Left renal pelvis (tissue), 4 donors: Measurements from ENCODE around the gene ATF2. TPM values are rescaled to one million over a fixed set of nuclear protein-coding genes. Genes with fewer than 3 reads are reported as not detected.
"Not testable (repeated sequence)": the region's sequence is repeated elsewhere in the genome, so short reads cannot be mapped to it uniquely, and the experiment has no call there.

Experiments
- DNase-seq, 4 donors: peaks; one replicate each; pipeline ENCODE4 v3.0.0-alpha.2; 2013; ENCODE audit warnings: low read depth in 4 of 4, low spot score in 3 of 4
- polyA plus RNA-seq, 4 donors: library from polyadenylated mRNA; unstranded; fragments of 120-200 nt; gene quantifications; one replicate each; pipeline ENCODE4 v1.2.1, GENCODE V29; 2013; ENCODE audit not compliant: insufficient read length in 4 of 4

ATF2 gene
- polyA plus RNA-seq, 4 donors, result 60.5 to 70.3 (median 63.6) TPM

DNA sequence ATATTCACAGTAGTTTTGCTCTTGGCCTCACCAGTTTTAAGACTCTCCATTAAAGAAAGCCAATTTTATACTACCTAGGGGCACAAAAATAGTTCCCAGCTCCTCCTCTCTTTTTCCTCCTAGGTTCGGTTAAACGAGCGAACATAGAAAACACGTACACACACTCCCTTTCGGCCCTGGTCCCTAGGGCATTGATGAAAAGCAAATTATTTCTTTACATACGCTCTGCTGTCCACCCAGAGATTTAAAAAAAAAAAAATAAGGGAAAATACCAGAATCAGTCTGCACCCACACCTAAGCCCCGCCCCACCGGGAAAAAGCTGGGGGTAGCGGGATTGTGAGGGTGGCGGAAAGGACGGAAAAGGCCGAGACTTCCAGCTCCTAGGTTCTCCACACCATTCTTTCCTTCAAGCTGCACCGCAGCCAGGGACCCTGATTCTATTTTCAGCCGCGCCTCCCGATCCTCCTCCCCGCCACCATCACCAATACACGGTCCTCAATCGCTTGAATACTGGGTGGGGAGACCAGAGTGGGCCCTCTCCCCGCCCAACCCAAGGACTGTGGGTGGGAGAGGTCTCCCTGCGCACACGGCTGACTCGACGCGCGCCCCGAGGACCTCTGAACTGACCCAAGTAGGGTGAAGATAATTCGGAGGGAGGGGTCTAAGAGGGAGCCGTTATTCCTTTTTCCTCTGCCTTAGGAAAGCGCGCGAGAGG is 769 bp downstream of the ATF2 start:
- DNase-seq, result peak; percentile 24 to 52 (median 32)

DNA sequence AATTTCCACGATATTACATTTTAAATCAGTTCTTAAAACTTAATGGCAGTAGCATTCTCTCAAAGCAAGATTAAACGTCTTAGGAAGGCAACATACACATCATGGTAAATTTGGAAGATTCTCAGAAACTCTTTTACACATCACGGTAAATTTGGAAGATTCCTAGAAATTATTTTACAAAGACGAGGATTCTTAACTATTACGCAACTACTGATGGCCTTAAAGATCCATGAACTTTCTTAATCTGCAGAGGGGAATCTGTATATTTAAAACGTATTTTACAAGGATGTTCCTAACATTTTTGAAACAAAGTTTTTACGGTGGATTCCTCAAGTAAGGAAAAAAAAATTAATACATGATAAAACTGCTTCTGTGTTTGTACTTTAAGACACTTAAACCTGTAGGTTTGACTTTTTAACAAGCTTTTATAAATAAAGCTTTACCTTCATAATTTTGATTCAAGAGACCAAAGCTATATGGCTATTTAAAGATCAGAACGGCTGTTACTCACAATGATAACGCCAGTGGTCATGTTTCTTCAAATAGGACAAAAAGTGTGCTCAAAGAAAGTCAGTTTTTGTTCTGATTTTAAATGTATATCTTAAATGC is 1.7 kb downstream of the ATF2 start:
- DNase-seq, result no peak

DNA sequence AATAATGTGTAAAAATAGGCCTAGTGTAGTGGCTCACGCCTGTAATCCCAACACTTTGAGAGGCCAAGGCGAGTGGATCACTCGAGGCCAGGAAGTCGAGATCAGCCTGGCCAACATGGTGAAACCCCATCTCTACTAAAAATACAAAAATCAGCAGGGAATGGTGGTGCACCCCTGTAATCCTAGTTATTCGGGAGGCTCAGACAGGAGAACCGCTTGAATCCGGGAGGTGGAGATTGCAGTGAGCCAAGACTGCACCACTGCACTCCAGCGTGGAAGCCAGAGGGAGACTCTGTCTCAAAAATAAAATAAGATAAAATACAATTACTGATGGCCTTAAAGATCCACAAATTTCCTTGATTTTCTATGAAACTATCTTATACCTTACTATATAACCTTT is 3.8 kb downstream of the ATF2 start:
- no peak for DNase-seq

DNA sequence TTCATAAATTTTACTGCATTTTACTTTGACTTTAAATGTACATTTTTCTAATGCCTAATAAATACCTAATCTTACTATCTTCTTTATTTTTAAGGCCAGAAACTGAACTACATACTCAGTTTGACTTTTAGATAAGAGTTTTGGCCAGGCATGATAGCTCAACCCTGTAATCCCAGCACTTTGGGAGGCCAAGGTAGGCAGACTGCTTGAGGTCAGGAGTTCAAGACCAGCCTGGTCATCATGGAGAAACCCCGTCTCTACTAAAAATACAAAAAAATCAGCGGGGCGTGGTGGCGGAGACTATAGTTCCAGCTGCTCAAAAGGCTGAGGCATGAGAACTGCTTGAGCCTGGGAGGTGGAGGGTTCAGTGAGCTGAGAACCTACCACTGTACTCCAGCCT is 9.1 kb downstream of the ATF2 start:
- no peak for DNase-seq

DNA sequence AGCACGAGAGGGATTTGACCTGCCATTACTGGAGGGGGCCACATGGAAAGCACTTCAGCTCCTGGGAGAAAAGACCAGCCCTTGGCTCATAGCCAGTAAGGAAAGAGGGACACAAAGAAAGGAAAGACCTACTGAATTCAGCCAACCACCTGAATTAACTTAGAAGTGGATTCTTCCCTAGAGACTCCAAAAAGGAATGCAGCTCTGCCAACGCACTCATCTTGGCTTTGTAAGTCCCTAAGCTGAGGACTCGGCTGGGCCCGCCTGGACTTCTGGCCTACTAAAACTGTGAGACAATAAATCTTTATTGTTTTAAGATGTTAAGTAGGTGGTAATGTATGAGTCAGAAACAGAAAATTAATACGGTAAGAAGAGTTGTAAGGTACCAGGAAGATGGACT is 11.5 kb downstream of the ATF2 start:
- no peak for DNase-seq

DNA sequence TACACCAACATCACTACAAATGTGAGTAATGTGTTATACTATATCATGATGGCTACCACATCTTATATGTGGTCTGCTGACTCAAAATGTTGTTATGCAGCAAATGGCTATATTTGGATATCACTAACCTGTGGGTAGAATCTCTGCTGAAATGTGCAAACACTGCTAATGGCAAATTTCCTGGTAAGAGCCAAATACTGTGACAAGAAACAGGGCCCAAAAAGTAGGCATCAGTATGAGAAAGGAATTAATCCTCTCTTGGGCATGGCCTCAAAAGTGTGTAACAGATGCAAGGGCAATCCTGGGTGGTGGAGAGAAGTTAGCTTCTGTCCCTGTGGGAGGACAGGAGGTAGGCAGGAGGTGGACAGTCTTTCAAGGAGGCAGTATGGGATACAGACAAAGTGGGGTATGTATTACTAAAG is 13.3 kb downstream of the ATF2 start:
- no peak for DNase-seq

DNA sequence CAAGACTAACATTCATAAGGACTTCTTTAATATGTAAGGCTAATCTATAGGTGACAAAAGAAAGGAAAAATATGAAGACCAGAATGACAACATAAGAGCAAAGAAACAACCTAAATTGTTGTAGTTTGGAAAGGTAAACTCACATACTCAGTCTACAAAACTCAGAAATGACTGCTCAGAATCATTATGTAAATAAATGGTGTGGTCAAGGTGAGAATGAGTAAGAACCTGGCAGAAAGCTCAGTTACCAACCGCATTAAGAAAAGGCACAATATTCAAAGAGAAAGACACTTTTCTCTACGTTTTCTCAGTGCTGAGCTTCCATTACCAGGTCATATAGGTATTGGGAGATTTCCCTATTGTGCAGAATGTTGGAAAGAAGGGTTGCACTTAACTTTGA is 15.8 kb downstream of the ATF2 start:
- DNase-seq, result no peak

DNA sequence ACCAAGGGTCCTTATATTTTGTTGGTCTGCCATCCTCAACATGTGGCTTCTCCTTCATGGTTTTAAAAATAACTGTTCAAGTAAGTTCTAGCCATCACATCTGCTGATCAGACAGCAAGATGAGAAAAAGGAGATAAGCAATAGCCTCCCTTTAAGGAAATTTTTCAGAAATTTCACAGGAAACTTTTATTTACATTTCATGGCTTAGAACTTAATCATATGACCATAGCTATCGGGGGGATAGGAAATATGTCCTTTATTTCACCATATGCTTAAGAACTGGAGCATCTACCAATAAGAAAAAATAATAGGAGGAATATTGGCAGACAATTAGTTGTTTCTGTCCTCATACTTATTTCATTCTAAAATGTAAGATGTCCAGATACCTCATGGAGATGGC is 16.2 kb downstream of the ATF2 start:
- no peak for DNase-seq

DNA sequence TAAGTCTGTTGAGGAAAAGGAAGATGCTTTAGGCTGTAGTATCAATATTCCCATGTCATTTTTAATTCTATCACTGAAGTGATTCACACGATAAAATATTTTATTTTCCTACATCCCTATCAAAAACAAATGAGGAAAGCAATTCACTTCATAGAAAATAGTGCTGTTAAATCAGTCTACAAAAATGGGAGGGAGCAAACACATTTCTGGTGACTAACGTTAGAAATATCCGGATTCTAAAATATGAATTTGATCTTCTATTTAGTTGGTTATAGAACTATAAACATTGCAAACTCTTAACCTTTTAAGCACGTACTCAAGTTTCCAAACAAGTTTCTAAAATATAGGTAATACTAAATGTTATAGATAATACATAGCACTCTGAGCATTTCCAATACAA is 20.8 kb downstream of the ATF2 start:
- DNase-seq, result no peak

DNA sequence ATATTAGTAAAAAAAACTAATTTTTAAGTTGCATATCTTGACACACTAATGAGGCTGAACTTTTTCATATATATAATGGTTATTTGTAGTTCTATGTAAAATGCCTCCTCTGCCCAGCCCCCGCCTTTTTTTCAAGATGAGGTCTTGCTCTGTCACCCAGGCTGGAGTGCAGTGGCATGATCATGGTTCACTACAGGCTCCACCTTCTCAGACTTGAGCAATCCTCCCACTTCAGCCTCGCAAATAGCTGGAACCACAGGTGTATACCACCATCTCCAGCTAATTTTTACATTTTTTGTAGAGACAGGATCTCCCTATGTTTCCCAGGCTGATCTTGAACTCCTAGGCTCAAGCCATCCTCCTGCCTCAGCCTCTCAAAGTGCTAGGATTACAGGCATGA is 24.3 kb downstream of the ATF2 start:
- DNase-seq, result no peak

DNA sequence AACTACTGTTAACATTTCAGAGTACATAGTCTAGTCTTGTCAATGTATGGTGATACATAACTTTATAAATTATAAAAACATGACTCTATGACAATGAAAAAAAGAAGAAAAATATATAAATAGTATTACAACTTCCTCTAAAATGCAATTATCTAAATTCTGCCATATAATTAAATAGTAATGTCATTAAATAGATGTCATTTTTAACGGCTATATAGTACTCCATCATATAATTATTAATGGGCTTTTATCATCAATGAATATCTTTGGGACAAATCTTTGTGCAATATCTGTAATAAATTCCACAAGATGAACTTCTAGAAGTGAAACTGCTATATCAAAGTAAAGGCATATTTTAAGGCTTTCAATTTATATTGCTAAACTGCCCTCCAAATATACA is 24.8 kb downstream of the ATF2 start:
- DNase-seq, result no peak

DNA sequence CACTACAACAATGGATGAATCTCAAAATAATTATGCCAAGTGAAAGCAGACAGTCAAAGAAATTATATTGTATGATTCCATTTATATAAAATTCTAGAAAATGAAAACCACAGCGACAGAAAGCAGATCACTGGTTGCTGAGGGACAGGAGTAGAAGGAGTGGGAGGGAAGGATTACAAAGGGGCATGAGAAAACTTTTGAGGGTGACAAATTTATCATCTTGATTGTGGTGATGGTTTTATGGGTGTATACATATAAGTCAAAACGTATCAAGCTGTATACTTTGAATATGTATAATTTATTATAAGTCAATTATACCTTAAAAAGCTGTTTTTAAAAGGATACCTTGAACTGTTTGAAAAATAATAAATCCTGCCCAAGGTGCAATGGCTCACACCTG is 27.7 kb downstream of the ATF2 start:
- no peak for DNase-seq

DNA sequence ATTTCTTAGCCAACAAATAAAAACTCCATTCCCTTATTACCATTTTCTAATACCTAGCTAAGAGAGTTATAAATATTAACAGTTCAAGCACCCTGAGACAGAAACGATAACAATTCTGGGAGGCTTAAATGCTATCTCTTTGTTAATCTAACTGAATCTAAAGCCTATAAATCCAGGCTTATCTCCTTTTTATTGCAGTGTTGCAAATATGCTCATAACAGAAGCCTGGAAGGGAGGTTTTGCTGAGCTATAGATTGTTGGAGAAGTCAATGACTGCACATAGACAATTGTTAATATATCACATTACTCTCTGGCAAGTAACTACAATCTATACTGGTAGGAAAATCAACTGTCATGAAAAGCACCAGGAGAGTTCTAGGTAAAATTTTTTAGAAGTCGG is 30.2 kb downstream of the ATF2 start:
- no peak for DNase-seq

DNA sequence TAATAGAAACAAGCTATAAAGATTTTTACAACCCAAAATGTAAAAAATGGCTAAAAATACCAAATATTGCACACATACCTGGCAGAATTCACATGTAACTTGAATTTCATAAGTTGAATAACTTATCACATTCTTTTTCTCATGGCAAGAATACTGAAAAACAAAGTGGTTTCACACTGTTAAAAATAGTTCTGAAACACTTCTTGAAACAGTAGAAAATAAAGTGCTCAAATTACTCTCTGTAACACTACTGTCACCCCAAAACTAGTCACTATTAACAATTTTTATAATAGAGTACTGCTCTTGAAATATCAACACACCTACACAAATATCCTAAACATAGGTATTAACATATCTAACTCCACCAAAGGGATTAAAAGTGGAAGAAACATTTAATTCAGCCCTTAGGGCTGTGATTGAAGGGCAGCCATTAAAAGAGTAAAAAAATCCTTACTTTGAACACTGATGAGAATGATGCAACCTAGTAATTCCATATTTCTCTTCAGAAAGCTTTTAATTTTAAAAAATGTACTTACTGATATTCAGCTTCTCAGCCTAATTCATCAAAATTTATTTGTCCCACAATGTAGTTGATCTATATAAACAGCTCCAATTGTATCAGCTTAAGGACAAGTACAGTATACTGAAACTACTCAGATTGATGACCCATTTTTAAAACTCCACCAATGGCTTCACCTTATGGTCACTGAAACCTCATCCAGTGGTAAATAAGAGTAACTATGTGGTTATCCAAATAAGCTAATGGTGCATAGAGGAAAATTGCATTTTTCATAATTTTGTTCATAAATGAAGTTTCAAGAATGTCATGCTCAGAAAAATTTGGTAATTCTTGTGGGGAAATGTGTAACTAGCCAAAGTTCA is 31.4 kb downstream of the ATF2 start:
- no peak for DNase-seq

DNA sequence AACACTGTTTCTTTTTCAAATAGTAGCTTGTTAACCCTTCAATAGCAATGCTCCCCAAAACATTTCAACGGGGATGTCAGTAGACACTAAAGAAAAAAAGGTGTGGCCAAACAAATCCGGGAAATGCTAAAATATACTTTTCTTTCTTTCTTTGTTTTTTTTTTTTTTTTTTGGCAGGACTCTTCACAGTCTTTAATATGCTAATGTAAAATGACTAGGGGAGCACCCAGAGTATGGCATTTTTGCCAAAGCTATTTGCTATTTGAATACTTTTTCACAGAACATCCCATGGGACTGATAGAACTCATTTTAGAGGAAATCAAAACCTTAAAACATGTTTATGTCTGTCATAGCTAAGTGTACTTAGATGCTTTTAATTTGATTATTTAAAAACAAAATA is 32.1 kb downstream of the ATF2 start:
- no peak for DNase-seq

DNA sequence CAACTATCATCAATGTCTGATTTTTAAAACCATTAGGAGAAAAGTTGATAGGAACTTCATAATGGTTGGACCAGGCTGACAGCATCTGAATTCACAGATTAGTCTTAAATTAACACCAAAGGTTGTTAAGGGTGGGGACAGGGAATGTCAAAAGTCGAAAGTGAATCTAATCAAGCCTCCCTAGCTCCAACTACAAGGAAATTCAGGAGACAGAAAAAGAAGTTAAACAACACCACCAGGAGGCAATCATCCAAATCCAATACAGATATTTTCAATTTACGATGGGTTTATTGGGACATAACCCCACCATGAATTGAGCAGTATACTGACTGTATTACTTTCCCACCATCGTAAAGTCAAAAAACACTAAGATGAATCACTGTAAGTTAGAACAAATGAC is 32.8 kb downstream of the ATF2 start:
- DNase-seq, result no peak

DNA sequence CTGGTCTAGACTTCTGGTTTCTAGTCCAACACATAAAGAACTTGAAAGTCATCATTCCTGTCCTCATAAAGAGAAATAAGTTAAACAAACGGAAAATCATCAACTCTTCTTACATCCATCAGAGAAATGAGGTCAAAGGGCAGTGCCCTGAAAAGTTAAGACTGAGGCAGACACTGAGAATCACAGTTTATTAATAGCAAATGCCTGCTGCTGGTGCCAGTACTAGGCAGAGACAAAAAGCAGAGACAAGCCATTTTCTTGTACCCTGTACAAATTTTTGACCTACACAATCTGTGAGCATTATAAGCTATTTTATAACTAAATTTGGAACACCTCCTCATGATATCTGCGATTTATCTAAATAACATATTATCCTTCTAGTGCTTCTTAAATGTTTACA is 36.8 kb downstream of the ATF2 start:
- no peak for DNase-seq

DNA sequence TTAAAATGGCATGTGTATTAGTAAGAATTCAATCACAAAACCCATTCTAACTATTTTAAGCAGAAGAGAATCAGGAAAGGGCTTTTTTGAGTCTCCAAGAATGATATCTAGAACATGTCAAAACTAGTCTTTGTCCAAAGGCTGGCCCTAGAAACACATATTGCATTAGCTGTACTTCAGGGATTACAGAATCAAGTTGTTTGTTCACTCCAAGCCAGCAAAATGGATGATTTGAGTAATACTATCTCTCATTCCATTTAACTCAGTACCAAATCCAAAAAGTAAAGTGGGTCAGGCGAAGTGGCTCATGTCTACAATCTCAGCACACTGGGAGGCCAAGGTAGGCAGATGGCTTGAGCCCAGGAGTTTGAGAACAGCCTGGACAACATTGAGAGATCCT is 41.3 kb downstream of the ATF2 start:
- no peak for DNase-seq

DNA sequence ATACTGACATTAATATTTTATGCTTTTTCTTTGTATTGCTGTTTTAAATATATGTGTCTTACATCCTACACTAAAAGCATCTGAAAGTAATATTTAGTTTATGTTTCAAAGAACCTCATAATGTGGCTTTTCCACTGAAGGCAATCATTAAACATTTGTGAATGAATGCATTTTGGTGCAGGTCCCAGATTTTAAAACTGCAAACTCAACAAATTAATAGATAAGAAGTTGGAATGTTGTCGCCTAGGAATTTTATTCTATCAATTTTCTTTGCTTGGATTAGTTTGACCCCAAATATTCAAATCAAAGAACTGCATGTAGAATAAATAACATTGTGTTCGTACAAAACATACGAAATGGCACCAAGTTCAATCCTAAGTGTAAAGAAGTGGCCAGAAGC is 44.7 kb downstream of the ATF2 start:
- no peak for DNase-seq

DNA sequence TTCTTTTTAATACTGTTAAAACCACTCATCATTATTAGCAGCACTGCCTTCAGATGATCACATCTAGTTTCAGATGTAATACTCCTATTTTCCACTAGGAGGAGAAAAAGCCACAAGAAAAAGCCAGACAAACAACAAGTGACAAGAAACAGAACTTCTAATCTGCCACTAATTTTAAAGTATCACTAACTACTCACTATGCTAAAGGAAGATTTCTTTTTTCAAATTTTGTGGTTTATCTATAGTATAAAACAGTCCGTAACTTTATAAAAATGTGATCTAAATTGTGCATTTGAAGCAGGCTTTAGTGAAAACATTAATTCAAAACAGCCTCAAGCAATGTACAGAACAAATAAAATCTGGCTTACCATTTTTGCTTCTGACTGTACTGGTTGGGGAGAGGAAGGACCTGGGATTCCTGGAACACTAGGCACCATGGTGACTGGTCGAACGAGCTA is 56.8 kb downstream of the ATF2 start:
- DNase-seq, result peak in 3 of 4 donors; percentile 2 to 27 (median 20)

DNA sequence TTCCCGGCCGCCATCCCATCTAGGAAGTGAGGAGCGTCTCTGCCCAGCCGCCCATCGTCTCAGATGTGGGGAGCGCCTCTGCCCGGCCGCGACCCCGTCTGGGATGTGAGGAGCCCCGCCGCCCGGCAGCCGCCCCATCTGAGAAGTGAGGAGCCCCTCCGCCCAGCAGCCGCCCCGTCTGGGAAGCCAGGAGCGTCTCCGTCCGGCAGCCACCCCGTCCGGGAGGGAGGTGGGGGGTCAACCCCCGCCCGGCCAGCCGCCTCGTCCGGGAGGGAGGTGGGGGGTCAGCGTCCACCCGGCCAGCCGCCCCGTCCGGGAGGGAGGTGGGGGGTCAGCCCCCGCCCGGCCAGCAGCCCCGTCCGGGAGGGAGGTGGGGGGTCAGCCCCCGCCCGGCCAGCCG is 59.9 kb downstream of the ATF2 start:
- not testable (repeated sequence) for DNase-seq

DNA sequence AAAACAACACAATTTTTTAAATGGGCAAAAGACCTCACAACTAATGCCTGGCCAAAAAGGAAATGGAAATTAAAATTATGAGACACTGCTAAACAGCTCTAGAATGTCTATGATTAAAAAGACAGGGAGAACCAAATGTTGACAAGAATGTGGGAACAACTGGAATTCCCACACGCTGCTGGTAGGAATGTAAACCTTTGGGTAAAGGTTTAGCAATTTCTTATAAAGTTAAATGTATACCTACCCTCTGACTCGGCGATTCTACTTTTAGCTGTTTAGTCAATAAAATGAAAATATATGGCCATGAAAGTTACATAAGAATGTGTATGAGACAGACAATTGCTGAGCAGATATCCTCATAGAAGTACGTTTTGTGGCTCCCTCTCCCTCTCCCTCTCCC is 60.9 kb downstream of the ATF2 start:
- DNase-seq, result no peak
